SK-N-MC (cell line): ENCODE results near the gene LDB1.

Source experiments
- EZH2 ChIP-seq: fragments of 200-600 bp; sonication (generic); IDR thresholded peaks from one replicate; pipeline ENCODE4 v1.6.1; 2017; ENCODE audit warnings: antibody characterized with exemption
- FOXP2 ChIP-seq: optimal IDR thresholded peaks from 2 replicates; pipeline ENCODE3; 2011; ENCODE audit warnings: mild to moderate bottlenecking, moderate library complexity; ENCODE audit not compliant: insufficient read depth; ENCODE audit errors: extremely low read length, control extremely low read depth
- POLR2AphosphoS5 ChIP-seq: IDR thresholded peaks from 2 replicates; pipeline ENCODE4 v1.6.1; 2012; ENCODE audit warnings: mild to moderate bottlenecking, low read depth, low read length, borderline replicate concordance

DNA sequence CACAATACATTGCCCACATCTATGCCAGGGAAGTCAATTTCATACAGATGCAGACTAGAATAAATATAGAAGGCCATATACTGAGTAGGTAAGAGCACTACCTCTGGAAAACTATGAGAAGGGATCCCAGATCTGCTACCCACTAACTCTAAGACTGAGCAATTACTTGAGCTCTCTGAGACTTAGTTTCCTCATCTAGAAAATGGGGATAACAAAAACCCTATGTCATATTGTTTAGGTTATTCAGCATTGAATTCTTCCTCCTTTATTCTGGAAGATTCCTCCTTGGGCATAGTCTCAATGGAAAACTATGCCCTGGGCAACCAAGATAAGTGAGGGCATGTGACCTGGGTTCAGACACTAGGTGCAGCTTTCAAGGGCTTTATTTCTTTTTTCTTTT lies 60.2 kb downstream of the LDB1 start:
- no peak for TF ChIP-seq POLR2AphosphoS5
- TF ChIP-seq EZH2 = no peak
- TF ChIP-seq FOXP2 = no peak
